Hepatocyte (in vitro differentiated cells): ENCODE data around the gene METTL25B. TPM values are rescaled to one million over a fixed set of nuclear protein-coding genes. Genes with fewer than 3 reads are reported as not detected.

Experiments used
- DNase-seq: peaks from one replicate; pipeline ENCODE4 v3.0.0-alpha.2; 2016; ENCODE audit warnings: low spot score
- H2AFZ ChIP-seq: fragments of 200-600 bp; sonication (generic); 2 replicates; pipeline ENCODE4 v1.6.0; 2016; ENCODE audit warnings: antibody characterized with exemption, mild to moderate bottlenecking
- H3K27ac ChIP-seq: fragments of 200-600 bp; sonication (generic); 2 replicates; pipeline ENCODE4 v1.5.1; 2016; ENCODE audit warnings: mild to moderate bottlenecking
- H3K27me3 ChIP-seq: fragments of 200-600 bp; sonication (generic); 2 replicates; pipeline ENCODE4 v1.6.1; 2016
- H3K36me3 ChIP-seq: fragments of 200-600 bp; sonication (generic); replicated peaks from 2 replicates; pipeline ENCODE4 v1.5.1; 2016; ENCODE audit warnings: low read depth; ENCODE audit not compliant: insufficient read depth
- H3K4me1 ChIP-seq: fragments of 200-600 bp; sonication (generic); 2 replicates; pipeline ENCODE4 v1.5.1; 2016; ENCODE audit warnings: mild to moderate bottlenecking, moderate library complexity; ENCODE audit not compliant: insufficient read depth
- H3K4me2 ChIP-seq: fragments of 200-600 bp; sonication (generic); 2 replicates; pipeline ENCODE4 v1.6.0; 2016
- H3K4me3 ChIP-seq: fragments of 200-600 bp; sonication (generic); 2 replicates; pipeline ENCODE4 v1.5.1; 2016; ENCODE audit warnings: mild to moderate bottlenecking
- H3K79me2 ChIP-seq: fragments of 200-600 bp; sonication (generic); 2 replicates; pipeline ENCODE4 v1.6.0; 2017; ENCODE audit warnings: mild to moderate bottlenecking
- H3K9me2 ChIP-seq: fragments of 200-600 bp; sonication (generic); replicated peaks from 2 replicates; pipeline ENCODE4 v1.6.0; 2017; ENCODE audit warnings: mild to moderate bottlenecking; ENCODE audit not compliant: insufficient read depth
- H3K9me3 ChIP-seq: fragments of 200-600 bp; sonication (generic); 2 replicates; pipeline ENCODE4 v1.5.1; 2016; ENCODE audit warnings: low read depth, mild to moderate bottlenecking
- H4K20me1 ChIP-seq: fragments of 200-600 bp; sonication (generic); 2 replicates; pipeline ENCODE4 v1.6.0; 2016; ENCODE audit warnings: mild to moderate bottlenecking; ENCODE audit not compliant: insufficient read depth, poor library complexity, severe bottlenecking
- CTCF ChIP-seq: fragments of 200-600 bp; sonication (generic); IDR thresholded peaks from 2 replicates; pipeline ENCODE4 v1.5.1; 2016; ENCODE audit warnings: antibody characterized with exemption, mild to moderate bottlenecking; ENCODE audit not compliant: poor library complexity
- EZH2 ChIP-seq: fragments of 200-600 bp; sonication (generic); IDR thresholded peaks from 2 replicates; pipeline ENCODE4 v1.6.1; 2016; ENCODE audit warnings: antibody characterized with exemption, mild to moderate bottlenecking, borderline replicate concordance
- EZH2phosphoT487 ChIP-seq: fragments of 200-600 bp; sonication (generic); IDR thresholded peaks from one replicate; pipeline ENCODE4 v1.6.1; 2018; ENCODE audit warnings: antibody characterized with exemption, mild to moderate bottlenecking, low read depth, moderate library complexity; ENCODE audit not compliant: unreplicated experiment, severe bottlenecking
- WGBS: methylation state at CpG from one replicate; pipeline ENCODE4 v1.1.6; 2016; ENCODE audit warnings: low lambda C conversion rate; ENCODE audit errors: missing lambda C conversion rate; 5-methylcytosine and 5-hydroxymethylcytosine counted together
- polyA plus RNA-seq: library from polyadenylated mRNA; unstranded; fragments of >200 nt; fragmentation: Nextera tagmentation; extraction: Ambion mirVana; gene quantifications from 2 replicates; pipeline ENCODE4 v1.2.1, GENCODE V29; 2016
- total RNA-seq: library from RNA; depleted of rRNA; stranded (reverse); fragments of >200 nt; gene quantifications from 2 replicates; pipeline ENCODE4 v1.2.3, GENCODE V29; 2014

METTL25B gene
- total and polyA plus RNA-seq, 2 experiments from 2014 or later, result 20.6 to 24.7 TPM

- whole genome bisulfite sequencing, result 95% methylated on average over 3 of the region's 3 CpGs
- no peak for TF ChIP-seq CTCF
- TF ChIP-seq EZH2phosphoT487, result no peak
- no peak for TF ChIP-seq EZH2
- H3K4me1 ChIP-seq, result peaks cover 42% of the 10 kb centered on the region
These were observed 45.3 kb downstream of the METTL25B start for GRCh38 chr1:156773607-156774006.

GRCh38 chr1:156775799-156776198, 47.5 kb downstream of the METTL25B start:
- H3K79me2 ChIP-seq, result peaks cover 97% of the 10 kb centered on the region

More at GRCh38 chr1:156773607-156774006, 45.3 kb downstream of the METTL25B start:
- DNase-seq, result no peak
- H3K4me2 ChIP-seq, result peak overlapping the region; percentile 60
- no peaks in the 10 kb centered on the region for H3K9me2 ChIP-seq
- no peaks in the 10 kb centered on the region for H3K36me3 ChIP-seq
- H3K4me3 ChIP-seq, result no peak overlapping the region
- H3K27ac ChIP-seq, result peak overlapping the region; percentile 43
- H3K79me2 ChIP-seq, result peaks cover 97% of the 10 kb centered on the region
- no peak overlapping the region for H2AFZ ChIP-seq
- no peaks in the 10 kb centered on the region for H3K27me3 ChIP-seq
- no peaks in the 10 kb centered on the region for H3K9me3 ChIP-seq
- H4K20me1 ChIP-seq, result peaks cover 80% of the 10 kb centered on the region

GRCh38 chr1:156776942-156777341, 48.7 kb downstream of the METTL25B start:
- Histone ChIP-seq H2AFZ (no peak overlapping the region), H3K79me2 (peaks cover 97% of the 10 kb centered on the region), H3K27me3 (no peaks in the 10 kb centered on the region), H3K9me3 (no peaks in the 10 kb centered on the region), H3K4me2 (no peak overlapping the region), H3K4me1 (peaks cover 26% of the 10 kb centered on the region), H3K9me2 (no peaks in the 10 kb centered on the region), H3K4me3 (no peak overlapping the region), H3K27ac (no peak overlapping the region), H4K20me1 (peaks cover 95% of the 10 kb centered on the region), H3K36me3 (no peaks in the 10 kb centered on the region)
- WGBS, result 63% methylated on average over 4 of the region's 4 CpGs
- DNase-seq, result no peak
- no peak for TF ChIP-seq EZH2phosphoT487
- no peak for TF ChIP-seq CTCF
- TF ChIP-seq EZH2, result no peak

More at GRCh38 chr1:156775799-156776198, 47.5 kb downstream of the METTL25B start:
- H3K9me3 ChIP-seq, result no peaks in the 10 kb centered on the region
- peaks cover 30% of the 10 kb centered on the region for H3K4me1 ChIP-seq
- 85% methylated on average over 5 of the region's 5 CpGs for WGBS
- no peak overlapping the region for H2AFZ ChIP-seq
- no peaks in the 10 kb centered on the region for H3K9me2 ChIP-seq
- no peak for DNase-seq
- no peak for TF ChIP-seq EZH2phosphoT487
- TF ChIP-seq CTCF, result no peak
- no peak for TF ChIP-seq EZH2
- H3K4me3 ChIP-seq, result no peak overlapping the region
- no peaks in the 10 kb centered on the region for H3K27me3 ChIP-seq
- H3K36me3 ChIP-seq, result no peaks in the 10 kb centered on the region
- H4K20me1 ChIP-seq, result peaks cover 94% of the 10 kb centered on the region
- H3K4me2 ChIP-seq, result no peak overlapping the region
- H3K27ac ChIP-seq, result no peak overlapping the region

- no peak for TF ChIP-seq EZH2phosphoT487
- no peak for TF ChIP-seq CTCF
- no peak for TF ChIP-seq EZH2
- H3K9me2 ChIP-seq, result no peaks in the 10 kb centered on the region
- no peaks in the 10 kb centered on the region for H3K9me3 ChIP-seq
- WGBS, result 30% methylated on average over 1 of the region's 1 CpG
- H2AFZ ChIP-seq, result no peak overlapping the region
- no peak overlapping the region for H3K4me2 ChIP-seq
- H3K27ac ChIP-seq, result no peak overlapping the region
- H3K4me3 ChIP-seq, result no peak overlapping the region
- H3K27me3 ChIP-seq, result no peaks in the 10 kb centered on the region
- DNase-seq, result no peak
- peaks cover 19% of the 10 kb centered on the region for H3K4me1 ChIP-seq
- H3K79me2 ChIP-seq, result peaks cover 97% of the 10 kb centered on the region
- peaks cover 3% of the 10 kb centered on the region for H3K36me3 ChIP-seq
- H4K20me1 ChIP-seq, result peaks cover 94% of the 10 kb centered on the region
These were observed 49.3 kb downstream of the METTL25B start for GRCh38 chr1:156777573-156777972.
